ENCODE results near the gene PLXND1. TPM values are rescaled to one million over a fixed set of nuclear protein-coding genes. Genes with fewer than 3 reads are reported as not detected.
A peak's percentile ranks its signal among the peaks of the same experiment; 100 is the strongest.

The PLXND1 gene
- total RNA-seq, 1 donor from 2014 or later, result 1,753 TPM

- peak overlapping the region; percentile 70 for H3K27ac Mint-ChIP-seq (ENCODE audit: unreplicated experiment)
- no peak for TF ChIP-seq CTCF (IDR thresholded peaks at IDR 0.05; ENCODE audit: unreplicated experiment)
- H3K4me1 Mint-ChIP-seq (ENCODE audit: unreplicated experiment), result peaks cover 85% of the 10 kb centered on the region
- no peaks in the 10 kb centered on the region for H3K9me3 Mint-ChIP-seq (ENCODE audit: unreplicated experiment)
- H3K4me3 Mint-ChIP-seq (ENCODE audit: unreplicated experiment), result peak overlapping the region; percentile 81
- DNase-seq (ENCODE audit: low spot score), result no peak
- H3K36me3 Mint-ChIP-seq (ENCODE audit: low read depth, unreplicated experiment), result peaks cover 32% of the 10 kb centered on the region
- peaks cover 10% of the 10 kb centered on the region for H3K27me3 Mint-ChIP-seq (ENCODE audit: unreplicated experiment)
These were observed 10.8 kb downstream of the PLXND1 start for GRCh38 chr3:129595544-129596193.

GRCh38 chr3:129594907-129595390, 11.5 kb downstream of the PLXND1 start:
- Mint-ChIP-seq H3K27me3 (ENCODE audit: unreplicated experiment) (peaks cover 8% of the 10 kb centered on the region), H3K4me1 (ENCODE audit: unreplicated experiment) (peaks cover 85% of the 10 kb centered on the region), H3K27ac (ENCODE audit: unreplicated experiment) (peak overlapping the region; percentile 70), H3K36me3 (ENCODE audit: low read depth, unreplicated experiment) (peaks cover 32% of the 10 kb centered on the region), H3K9me3 (ENCODE audit: unreplicated experiment) (no peaks in the 10 kb centered on the region), H3K4me3 (ENCODE audit: unreplicated experiment) (peak overlapping the region; percentile 81)
- no peak for DNase-seq (ENCODE audit: low spot score)
- no peak for TF ChIP-seq CTCF (IDR thresholded peaks at IDR 0.05; ENCODE audit: unreplicated experiment)

- Mint-ChIP-seq H3K4me3 (ENCODE audit: unreplicated experiment) (peak overlapping the region; percentile 53), H3K36me3 (ENCODE audit: low read depth, unreplicated experiment) (peaks cover 30% of the 10 kb centered on the region), H3K4me1 (ENCODE audit: unreplicated experiment) (peaks cover 81% of the 10 kb centered on the region), H3K27me3 (ENCODE audit: unreplicated experiment) (peaks cover 8% of the 10 kb centered on the region), H3K27ac (ENCODE audit: unreplicated experiment) (peak overlapping the region; percentile 87), H3K9me3 (ENCODE audit: unreplicated experiment) (no peaks in the 10 kb centered on the region)
- TF ChIP-seq CTCF (IDR thresholded peaks at IDR 0.05; ENCODE audit: unreplicated experiment), result no peak
- DNase-seq (ENCODE audit: low spot score), result no peak
These were observed 12.1 kb downstream of the PLXND1 start for GRCh38 chr3:129594409-129594808.

GRCh38 chr3:129593595-129594339, 12.7 kb downstream of the PLXND1 start:
- H3K9me3 Mint-ChIP-seq (ENCODE audit: unreplicated experiment), result no peaks in the 10 kb centered on the region
- DNase-seq (ENCODE audit: low spot score), result no peak
- H3K36me3 Mint-ChIP-seq (ENCODE audit: low read depth, unreplicated experiment), result peaks cover 25% of the 10 kb centered on the region
- peaks cover 75% of the 10 kb centered on the region for H3K4me1 Mint-ChIP-seq (ENCODE audit: unreplicated experiment)
- H3K4me3 Mint-ChIP-seq (ENCODE audit: unreplicated experiment), result peak overlapping the region; percentile 53
- H3K27me3 Mint-ChIP-seq (ENCODE audit: unreplicated experiment), result peaks cover 8% of the 10 kb centered on the region
- H3K27ac Mint-ChIP-seq (ENCODE audit: unreplicated experiment), result peak overlapping the region; percentile 87
- no peak for TF ChIP-seq CTCF (IDR thresholded peaks at IDR 0.05; ENCODE audit: unreplicated experiment)

- H3K4me3 Mint-ChIP-seq (ENCODE audit: unreplicated experiment), result peak overlapping the region; percentile 53
- peaks cover 22% of the 10 kb centered on the region for H3K36me3 Mint-ChIP-seq (ENCODE audit: low read depth, unreplicated experiment)
- DNase-seq (ENCODE audit: low spot score), result no peak
- H3K27me3 Mint-ChIP-seq (ENCODE audit: unreplicated experiment), result peaks cover 8% of the 10 kb centered on the region
- TF ChIP-seq CTCF (IDR thresholded peaks at IDR 0.05; ENCODE audit: unreplicated experiment), result no peak
- H3K27ac Mint-ChIP-seq (ENCODE audit: unreplicated experiment), result peak overlapping the region; percentile 87
- H3K4me1 Mint-ChIP-seq (ENCODE audit: unreplicated experiment), result peaks cover 69% of the 10 kb centered on the region
- no peaks in the 10 kb centered on the region for H3K9me3 Mint-ChIP-seq (ENCODE audit: unreplicated experiment)
These were observed 13.3 kb downstream of the PLXND1 start for GRCh38 chr3:129593230-129593594.
